GM21423 (cell line): ENCODE results near the gene CRACR2A.

Source experiments
- ATAC-seq: cut with Tn5 transposase; IDR thresholded peaks from one replicate; pipeline ENCODE4 v1.9.1; 2021; ENCODE audit warnings: mild to moderate bottlenecking, moderate library complexity; ENCODE audit not compliant: unreplicated experiment

CRACR2A gene

DNA sequence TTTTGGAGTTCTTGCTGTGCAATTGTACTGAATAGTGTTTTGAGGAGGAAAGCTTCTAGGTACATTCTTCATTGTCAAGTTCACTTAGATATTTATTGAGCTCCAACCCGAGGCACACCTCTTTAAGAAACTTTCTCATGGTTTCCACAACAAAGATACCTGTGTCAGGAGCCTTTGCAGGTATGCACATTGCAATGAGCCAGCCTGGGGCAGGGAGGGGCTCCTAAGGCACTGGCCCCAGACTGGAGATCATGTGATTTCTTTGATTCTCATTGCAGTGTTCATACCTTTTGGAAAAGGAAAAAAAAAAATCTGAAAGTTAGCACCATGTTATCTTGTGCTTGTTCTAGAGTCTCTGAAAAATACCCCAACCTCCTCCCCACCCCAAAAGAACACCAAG lies 181.6 kb downstream of the CRACR2A start:
- ATAC-seq: no peak

DNA sequence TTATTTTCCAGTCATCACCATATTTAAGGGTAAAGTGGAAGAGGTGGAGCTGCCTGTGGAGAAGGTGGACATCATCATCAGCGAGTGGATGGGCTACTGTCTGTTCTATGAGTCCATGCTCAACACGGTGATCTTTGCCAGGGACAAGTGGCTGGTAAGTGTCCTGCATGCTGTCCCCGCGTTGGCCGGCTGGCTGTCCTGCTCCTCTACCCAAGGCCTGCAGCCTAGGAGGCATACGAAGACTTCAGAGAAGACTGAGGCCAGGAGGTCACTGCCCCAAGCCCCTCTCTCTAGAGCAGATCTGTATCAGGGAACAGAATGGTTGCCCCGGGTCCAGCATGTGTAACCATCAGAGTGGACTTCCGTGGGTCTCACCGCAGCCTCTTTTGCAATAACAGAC lies 184.2 kb downstream of the CRACR2A start:
- no peak for ATAC-seq

DNA sequence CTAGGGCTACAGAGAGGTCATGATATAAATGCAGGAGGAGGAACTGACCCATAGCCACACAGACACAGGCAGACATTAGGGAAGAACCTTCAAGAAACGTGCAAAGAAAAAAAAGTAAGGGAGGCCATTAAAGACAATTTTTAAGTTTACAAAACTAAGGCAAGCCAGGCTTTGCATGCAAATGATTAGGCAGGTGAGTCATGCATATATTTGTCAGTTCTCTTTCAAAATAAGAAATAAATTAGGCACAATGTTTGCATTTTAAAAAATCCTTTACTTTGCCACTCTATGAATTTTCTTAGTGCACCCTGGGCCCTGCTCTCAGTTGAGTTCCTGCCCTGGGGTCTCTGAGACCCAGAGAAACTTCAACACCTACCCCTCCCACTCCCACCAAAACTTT lies 186.9 kb downstream of the CRACR2A start:
- no peak for ATAC-seq
